Measurements from ENCODE around the gene PSMD9. TPM values are rescaled to one million over a fixed set of nuclear protein-coding genes. Genes with fewer than 3 reads are reported as not detected.

PSMD9 gene
- total RNA-seq, 2 experiments from 2014 or later: 89.2 to 142 TPM

DNA sequence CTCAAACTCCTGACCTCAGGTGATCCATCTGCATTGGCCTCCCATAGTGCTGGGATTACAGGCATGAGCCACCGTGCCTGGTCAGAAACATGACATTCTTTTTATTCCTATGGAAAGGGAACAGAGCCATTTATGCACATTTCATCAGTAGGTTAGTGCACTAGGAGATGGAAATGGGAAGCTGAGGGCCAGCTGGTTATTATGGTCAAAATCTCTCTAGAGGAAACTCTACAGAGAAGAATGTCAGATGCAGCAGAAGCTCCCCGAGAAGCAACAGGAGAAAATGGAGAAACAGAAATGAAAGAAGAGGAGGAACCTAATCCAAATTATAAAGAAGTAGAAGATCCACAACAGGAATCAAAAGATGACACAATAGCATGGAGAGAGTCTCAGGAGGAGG is 32.5 kb downstream of the PSMD9 start:
- H4K20me1 ChIP-seq (ENCODE audit: insufficient read depth, low read length): no peaks in the 10 kb centered on the region
- intact Hi-C loops (cut with micrococcal nuclease; ENCODE audit: unreplicated experiment): no loop called here
- CTCF ChIA-PET (ENCODE audit: unreplicated experiment): no interaction called here
- no peaks in the 10 kb centered on the region for H3K9me2 ChIP-seq (ENCODE audit: insufficient read depth, low read length)
- POLR2A ChIA-PET: interaction anchor here (0.6 kb wide), 1 partner anchor 186 kb away, joined by 5 read pairs; no protein-coding TSS in a partner anchor
- DNase-seq (ENCODE audit: low spot score): no peak
- no peak overlapping the region for H2AFZ ChIP-seq (ENCODE audit: low read length)
- peaks cover 6% of the 10 kb centered on the region; the same call in 1 of the 2 replicates for H3K79me2 ChIP-seq (ENCODE audit: insufficient read depth, low read depth, low read length)
- H3K36me3 ChIP-seq (ENCODE audit: insufficient read depth, low read length): peaks cover 22% of the 10 kb centered on the region
- no peak overlapping the region for H3K27ac ChIP-seq (ENCODE audit: low read depth, low read length, poor library complexity, severe bottlenecking)
- H3K9me3 ChIP-seq (ENCODE audit: low read length): no peaks in the 10 kb centered on the region
- H3K4me3 ChIP-seq (ENCODE audit: low read depth, low read length, poor library complexity, severe bottlenecking): no peak overlapping the region
- TF ChIP-seq, protein P1, sequence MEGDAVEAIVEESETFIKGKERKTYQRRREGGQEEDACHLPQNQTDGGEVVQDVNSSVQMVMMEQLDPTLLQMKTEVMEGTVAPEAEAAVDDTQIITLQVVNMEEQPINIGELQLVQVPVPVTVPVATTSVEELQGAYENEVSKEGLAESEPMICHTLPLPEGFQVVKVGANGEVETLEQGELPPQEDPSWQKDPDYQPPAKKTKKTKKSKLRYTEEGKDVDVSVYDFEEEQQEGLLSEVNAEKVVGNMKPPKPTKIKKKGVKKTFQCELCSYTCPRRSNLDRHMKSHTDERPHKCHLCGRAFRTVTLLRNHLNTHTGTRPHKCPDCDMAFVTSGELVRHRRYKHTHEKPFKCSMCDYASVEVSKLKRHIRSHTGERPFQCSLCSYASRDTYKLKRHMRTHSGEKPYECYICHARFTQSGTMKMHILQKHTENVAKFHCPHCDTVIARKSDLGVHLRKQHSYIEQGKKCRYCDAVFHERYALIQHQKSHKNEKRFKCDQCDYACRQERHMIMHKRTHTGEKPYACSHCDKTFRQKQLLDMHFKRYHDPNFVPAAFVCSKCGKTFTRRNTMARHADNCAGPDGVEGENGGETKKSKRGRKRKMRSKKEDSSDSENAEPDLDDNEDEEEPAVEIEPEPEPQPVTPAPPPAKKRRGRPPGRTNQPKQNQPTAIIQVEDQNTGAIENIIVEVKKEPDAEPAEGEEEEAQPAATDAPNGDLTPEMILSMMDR (conservative IDR thresholded peaks at IDR 0.05; ENCODE audit: low read length): no peak
- TF ChIP-seq EZH2phosphoT487 (IDR thresholded peaks at IDR 0.05; ENCODE audit: borderline replicate concordance, low read depth, low read length): no peak
- peaks cover 36% of the 10 kb centered on the region for H3K4me1 ChIP-seq (ENCODE audit: insufficient read depth, low read length, poor library complexity, severe bottlenecking)
- H3K4me2 ChIP-seq (ENCODE audit: low read length): no peak overlapping the region
- BruUV-seq (replicated peaks): no TSS peak

DNA sequence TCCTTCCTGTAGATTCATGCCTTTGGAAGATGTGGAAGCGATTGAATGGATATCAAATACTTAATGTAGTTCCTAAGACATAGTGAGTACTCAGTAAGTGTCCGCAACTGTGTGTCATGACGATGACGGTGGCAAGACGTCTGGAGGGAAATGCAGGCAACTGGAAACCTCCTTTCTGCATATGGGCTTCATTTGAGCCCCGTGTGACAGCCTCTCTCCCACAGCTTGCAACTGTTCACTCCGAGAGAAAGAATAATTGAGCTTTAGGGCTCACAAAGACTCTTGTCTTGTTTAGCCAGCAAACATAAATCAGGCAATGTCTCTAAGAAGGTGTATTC is 36.7 kb downstream of the PSMD9 start:
- POLR2A ChIA-PET: interaction anchor here (1.1 kb wide), 1 partner anchor 59 kb away, joined by 3 read pairs; no protein-coding TSS in a partner anchor
- CTCF ChIA-PET (ENCODE audit: unreplicated experiment): no interaction called here

More for the DNA sequence above, 36.7 kb downstream of the PSMD9 start:
- no peak overlapping the region for H3K4me2 ChIP-seq (ENCODE audit: low read length)
- no peak overlapping the region for H2AFZ ChIP-seq (ENCODE audit: low read length)
- no peaks in the 10 kb centered on the region for H4K20me1 ChIP-seq (ENCODE audit: insufficient read depth, low read length)
- H3K36me3 ChIP-seq (ENCODE audit: insufficient read depth, low read length): no peaks in the 10 kb centered on the region
- no peak overlapping the region for H3K27ac ChIP-seq (ENCODE audit: low read depth, low read length, poor library complexity, severe bottlenecking)
- BruUV-seq (replicated peaks): no TSS peak
- TF ChIP-seq, protein P1 (conservative IDR thresholded peaks at IDR 0.05; ENCODE audit: low read length): no peak
- TF ChIP-seq EZH2phosphoT487 (IDR thresholded peaks at IDR 0.05; ENCODE audit: borderline replicate concordance, low read depth, low read length): no peak
- H3K9me2 ChIP-seq (ENCODE audit: insufficient read depth, low read length): no peaks in the 10 kb centered on the region
- H3K9me3 ChIP-seq (ENCODE audit: low read length): no peaks in the 10 kb centered on the region
- no peak overlapping the region for H3K4me3 ChIP-seq (ENCODE audit: low read depth, low read length, poor library complexity, severe bottlenecking)
- H3K4me1 ChIP-seq (ENCODE audit: insufficient read depth, low read length, poor library complexity, severe bottlenecking): peaks cover 19% of the 10 kb centered on the region
- DNase-seq (ENCODE audit: low spot score): no peak
- no peaks in the 10 kb centered on the region for H3K79me2 ChIP-seq (ENCODE audit: insufficient read depth, low read depth, low read length)
- intact Hi-C loops (cut with micrococcal nuclease; ENCODE audit: unreplicated experiment): no loop called here
